Thyroid gland (tissue), 4 donors: Measurements from ENCODE around the gene ESYT1. TPM values are rescaled to one million over a fixed set of nuclear protein-coding genes. Genes with fewer than 3 reads are reported as not detected.

Experiments used
- DNase-seq, 2 donors: peaks; one replicate each; pipeline ENCODE4 v3.0.0-alpha.2; 2019
- H3K27ac ChIP-seq, 3 donors: fragments of 200-600 bp; sonication (generic); 1 replicate in 2 of 3; 2 replicates in 1 of 3; pipeline ENCODE4 v1.5.1; 2016 to 2019; ENCODE audit warnings: mild to moderate bottlenecking in 1 of 3, moderate library complexity in 1 of 3
- H3K27me3 ChIP-seq: fragments of 200-600 bp; sonication (generic); one replicate; pipeline ENCODE4 v1.5.1; 2019
- H3K36me3 ChIP-seq, 2 donors: fragments of 200-600 bp; sonication (generic); one replicate each; pipeline ENCODE4 v1.5.1; 2016 to 2019
- H3K4me1 ChIP-seq, 2 donors: fragments of 200-600 bp; sonication (generic); one replicate each; pipeline ENCODE4 v1.5.1; 2017 to 2019
- H3K4me3 ChIP-seq, 3 donors: fragments of 200-600 bp; sonication (generic); replicated peaks in 1 of 3; 1 replicate in 2 of 3; 2 replicates in 1 of 3; pipeline ENCODE4 v1.5.1; 2016; ENCODE audit warnings: mild to moderate bottlenecking in 1 of 3
- H3K9me3 ChIP-seq: fragments of 200-600 bp; sonication (generic); one replicate; pipeline ENCODE4 v1.5.1; 2017
- POLR2A ChIP-seq, 2 donors: fragments of 450-650 bp; IDR thresholded peaks; one replicate each; pipeline ENCODE4 v1.6.1; 2017; ENCODE audit warnings: antibody characterized with exemption in 2 of 2, mild to moderate bottlenecking in 2 of 2, moderate library complexity in 1 of 2
- WGBS, 2 donors: methylation state at CpG; one replicate each; pipeline ENCODE4 v1.1.5; 2017; 5-methylcytosine and 5-hydroxymethylcytosine counted together
- intact Hi-C: fragments of 100-400 bp; cut with DNase I; formaldehyde crosslinking; loops from one replicate; pipeline ENCODE4 v1.15.1; 2023
- total RNA-seq, 4 donors: library from RNA; depleted of rRNA; stranded (reverse); fragments of >200 nt; gene quantifications; one replicate each; pipeline ENCODE4 v1.2.3, GENCODE V29; 2016
- TF ChIP-seq, protein P1 (sequence below), 6 experiments: fragments of 200-600 bp in 3 of 6; fragments of 450-650 bp in 3 of 6; sonication (generic) in 3 of 6; IDR thresholded peaks; one replicate each; pipeline ENCODE4 v1.5.1; 2016 to 2019; ENCODE audit warnings: antibody characterized with exemption in 6 of 6, mild to moderate bottlenecking in 2 of 6, inconsistent platforms in 1 of 6, moderate library complexity in 1 of 6

The ESYT1 gene
- total RNA-seq, 4 donors from 2014 or later, result 60.6 to 84.7 (median 68.7) TPM

DNA sequence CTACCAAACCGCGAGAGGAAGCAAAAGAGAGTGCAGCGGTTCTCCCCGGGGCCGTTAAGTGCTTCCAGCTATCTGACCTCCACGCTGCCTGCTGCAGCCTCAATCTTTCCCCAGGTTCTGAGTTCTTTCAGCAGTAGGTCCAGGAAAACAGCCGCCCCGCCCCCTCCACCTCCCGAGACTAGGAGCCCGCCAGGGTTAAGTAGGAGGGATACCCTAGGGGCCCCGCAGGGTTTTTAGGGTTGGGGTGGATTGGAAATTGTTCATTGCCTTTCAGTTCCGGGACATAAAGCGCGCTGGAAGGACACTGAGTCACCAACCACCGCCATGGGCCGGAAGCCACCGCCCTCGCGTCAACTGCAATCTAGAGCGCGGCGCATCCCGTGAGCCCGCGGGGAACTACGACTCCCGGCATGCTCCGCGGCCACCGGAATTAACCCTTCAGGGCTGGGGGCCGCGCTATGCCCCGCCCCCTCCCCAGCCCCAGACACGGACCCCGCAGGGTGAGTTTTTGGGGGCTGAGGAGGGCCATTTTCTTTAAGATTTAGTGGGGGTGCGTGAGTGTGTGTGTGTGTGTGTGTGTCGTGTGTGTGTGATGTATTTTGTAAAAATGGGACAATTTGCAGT, 24.2 kb downstream of the ESYT1 start, which contains the start of gene MYL6B:
Gene MYL6B (plus strand): TSS at position 456 of the 624 bp plus-strand sequence. CDS start 1,332 bp downstream, outside the sequence.
- Histone ChIP-seq H3K9me3 (no peaks in the 10 kb centered on the region), H3K4me3 (peak within 1 kb of the TSS; percentile 37 to 73 (median 49)), H3K27me3 (no peaks in the 10 kb centered on the region), H3K27ac (peak within 1 kb of the TSS; percentile 89 to 96 (median 92)), H3K36me3 (no peaks in the 10 kb centered on the region), H3K4me1 (peaks cover 19 to 30% of the 10 kb centered on the region in 2 donors)
- peak in 1 of 2 donors; percentile 83 for TF ChIP-seq POLR2A (IDR thresholded peaks at IDR 0.05)
- TF ChIP-seq, protein P1, sequence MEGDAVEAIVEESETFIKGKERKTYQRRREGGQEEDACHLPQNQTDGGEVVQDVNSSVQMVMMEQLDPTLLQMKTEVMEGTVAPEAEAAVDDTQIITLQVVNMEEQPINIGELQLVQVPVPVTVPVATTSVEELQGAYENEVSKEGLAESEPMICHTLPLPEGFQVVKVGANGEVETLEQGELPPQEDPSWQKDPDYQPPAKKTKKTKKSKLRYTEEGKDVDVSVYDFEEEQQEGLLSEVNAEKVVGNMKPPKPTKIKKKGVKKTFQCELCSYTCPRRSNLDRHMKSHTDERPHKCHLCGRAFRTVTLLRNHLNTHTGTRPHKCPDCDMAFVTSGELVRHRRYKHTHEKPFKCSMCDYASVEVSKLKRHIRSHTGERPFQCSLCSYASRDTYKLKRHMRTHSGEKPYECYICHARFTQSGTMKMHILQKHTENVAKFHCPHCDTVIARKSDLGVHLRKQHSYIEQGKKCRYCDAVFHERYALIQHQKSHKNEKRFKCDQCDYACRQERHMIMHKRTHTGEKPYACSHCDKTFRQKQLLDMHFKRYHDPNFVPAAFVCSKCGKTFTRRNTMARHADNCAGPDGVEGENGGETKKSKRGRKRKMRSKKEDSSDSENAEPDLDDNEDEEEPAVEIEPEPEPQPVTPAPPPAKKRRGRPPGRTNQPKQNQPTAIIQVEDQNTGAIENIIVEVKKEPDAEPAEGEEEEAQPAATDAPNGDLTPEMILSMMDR (IDR thresholded peaks at IDR 0.05), result peak in 1 of 6 experiments; percentile 17
- 0 to 1% methylated on average over 28 to 32 of the region's 37 CpGs for WGBS, 2 donors
- intact Hi-C loops, result no loop called here
- DNase-seq, result peak; percentile 94

- Histone ChIP-seq H3K4me1 (peaks cover 19 to 32% of the 10 kb centered on the region in 2 donors), H3K27me3 (no peaks in the 10 kb centered on the region), H3K9me3 (no peaks in the 10 kb centered on the region), H3K36me3 (no peaks in the 10 kb centered on the region), H3K27ac (peak overlapping the region; percentile 89 to 96 (median 92)), H3K4me3 (peak overlapping the region in 2 of 3 donors; percentile 49 to 73)
- TF ChIP-seq, protein P1 (IDR thresholded peaks at IDR 0.05), result no peak
- no peak for TF ChIP-seq POLR2A (IDR thresholded peaks at IDR 0.05)
- DNase-seq, result no peak
- WGBS, 2 donors, result 5 to 12% methylated on average over 5 to 8 of the region's 8 CpGs
- intact Hi-C loops, result no loop called here
These were observed 24.9 kb downstream of the ESYT1 start for GRCh38 chr12:56152756-56153677.

GRCh38 chr12:56153678-56154065, 25.6 kb downstream of the ESYT1 start:
- intact Hi-C loops, result no loop called here
- no peaks in the 10 kb centered on the region for H3K36me3 ChIP-seq
- no peak for DNase-seq
- no peak for TF ChIP-seq POLR2A (IDR thresholded peaks at IDR 0.05)
- H3K27me3 ChIP-seq, result no peaks in the 10 kb centered on the region
- H3K4me1 ChIP-seq, result peaks cover 19 to 32% of the 10 kb centered on the region in 2 donors
- H3K27ac ChIP-seq, result no peak overlapping the region
- H3K4me3 ChIP-seq, result no peak overlapping the region
- H3K9me3 ChIP-seq, result no peaks in the 10 kb centered on the region
- 67 to 88% methylated on average over 3 to 5 of the region's 5 CpGs for WGBS, 2 donors

- intact Hi-C loops, result no loop called here
- H3K27me3 ChIP-seq, result no peaks in the 10 kb centered on the region
- 86 to 100% methylated on average over 1 of the region's 1 CpG for WGBS, 2 donors
- no peak for TF ChIP-seq POLR2A (IDR thresholded peaks at IDR 0.05)
- TF ChIP-seq, protein P1 (IDR thresholded peaks at IDR 0.05), result no peak
- H3K27ac ChIP-seq, result no peak overlapping the region
- H3K9me3 ChIP-seq, result no peaks in the 10 kb centered on the region
- DNase-seq, result no peak
- no peaks in the 10 kb centered on the region for H3K36me3 ChIP-seq
- H3K4me3 ChIP-seq, result no peak overlapping the region
- H3K4me1 ChIP-seq, result peaks cover 20 to 32% of the 10 kb centered on the region in 2 donors
These were observed 26.2 kb downstream of the ESYT1 start for GRCh38 chr12:56154246-56154771.

GRCh38 chr12:56154818-56155217, 26.8 kb downstream of the ESYT1 start:
- intact Hi-C loops, result no loop called here
- Histone ChIP-seq H3K9me3 (no peaks in the 10 kb centered on the region), H3K36me3 (peaks cover 3 to 4% of the 10 kb centered on the region in 2 donors), H3K4me1 (peaks cover 25 to 37% of the 10 kb centered on the region in 2 donors), H3K27ac (no peak overlapping the region), H3K4me3 (no peak overlapping the region), H3K27me3 (no peaks in the 10 kb centered on the region)
- TF ChIP-seq, protein P1 (IDR thresholded peaks at IDR 0.05), result no peak
- TF ChIP-seq POLR2A (IDR thresholded peaks at IDR 0.05), result no peak
- 91 to 92% methylated on average over 5 of the region's 5 CpGs for WGBS, 2 donors
- DNase-seq, result no peak
